H9 (cell line): ENCODE measurements around the gene FCSK. TPM values are rescaled to one million over a fixed set of nuclear protein-coding genes. Genes with fewer than 3 reads are reported as not detected.

Experiments
- DNase-seq: peaks from one replicate; pipeline ENCODE4 v3.0.0-alpha.2; 2017
- H2AFZ ChIP-seq: one replicate; pipeline ENCODE4 v1.6.1; 2013; ENCODE audit warnings: mild to moderate bottlenecking, low read length, control low read depth, moderate library complexity
- H2AK5ac ChIP-seq: 2 replicates; pipeline ENCODE4 v1.6.1; 2013; ENCODE audit warnings: low read length, control low read depth, mixed read lengths; ENCODE audit not compliant: insufficient read length
- H2BK120ac ChIP-seq: one replicate; pipeline ENCODE4 v1.6.1; 2013; ENCODE audit warnings: low read depth, mild to moderate bottlenecking, low read length, control low read depth, inconsistent platforms; ENCODE audit not compliant: poor library complexity, severe bottlenecking
- H2BK12ac ChIP-seq: 2 replicates; pipeline ENCODE4 v1.6.1; 2013; ENCODE audit warnings: low read length, control low read depth, mixed read lengths, low read depth; ENCODE audit not compliant: insufficient read length
- H2BK15ac ChIP-seq: 2 replicates; pipeline ENCODE4 v1.6.1; 2013; ENCODE audit warnings: low read depth, low read length, control low read depth
- H2BK20ac ChIP-seq: one replicate; pipeline ENCODE4 v1.6.1; 2013; ENCODE audit warnings: low read depth, mild to moderate bottlenecking, low read length, control low read depth, inconsistent platforms; ENCODE audit not compliant: poor library complexity, severe bottlenecking
- H2BK5ac ChIP-seq: 2 replicates; pipeline ENCODE4 v1.6.1; 2013; ENCODE audit warnings: low read length, control low read depth, mixed read lengths; ENCODE audit not compliant: insufficient read length
- H3K14ac ChIP-seq: 2 replicates; pipeline ENCODE4 v1.6.1; 2013; ENCODE audit warnings: low read length, control low read depth; ENCODE audit not compliant: insufficient read depth
- H3K18ac ChIP-seq: 2 replicates; pipeline ENCODE4 v1.6.1; 2013; ENCODE audit warnings: low read depth, mild to moderate bottlenecking, mixed read lengths, low read length, control low read depth; ENCODE audit not compliant: insufficient read length
- H3K23ac ChIP-seq: 2 replicates; pipeline ENCODE4 v1.6.1; 2013; ENCODE audit warnings: low read length, control low read depth, mixed read lengths, low read depth; ENCODE audit not compliant: insufficient read length
- H3K23me2 ChIP-seq: 2 replicates; pipeline ENCODE4 v1.6.1; 2013; ENCODE audit warnings: low read depth, mild to moderate bottlenecking, mixed read lengths, low read length, control low read depth; ENCODE audit not compliant: insufficient read length, poor library complexity, severe bottlenecking
- H3K27ac ChIP-seq: 2 replicates; pipeline ENCODE4 v1.5.1; 2013; ENCODE audit warnings: low read length, control low read depth, mixed read lengths, low read depth; ENCODE audit not compliant: insufficient read length
- H3K27me3 ChIP-seq: 2 replicates; pipeline ENCODE4 v1.6.1; 2013; ENCODE audit warnings: low read length, control low read depth, inconsistent platforms; ENCODE audit not compliant: insufficient read depth
- H3K4ac ChIP-seq: 2 replicates; pipeline ENCODE4 v1.6.1; 2013; ENCODE audit warnings: low read depth, mild to moderate bottlenecking, control low read depth, inconsistent platforms, low read length, moderate library complexity
- H3K4me1 ChIP-seq: 2 replicates; pipeline ENCODE4 v1.6.1; 2013; ENCODE audit warnings: low read length, control low read depth, inconsistent platforms; ENCODE audit not compliant: insufficient read depth
- H3K4me2 ChIP-seq: 2 replicates; pipeline ENCODE4 v1.6.1; 2013; ENCODE audit warnings: low read length, control low read depth, mixed read lengths; ENCODE audit not compliant: insufficient read length, insufficient read depth
- H3K56ac ChIP-seq: 2 replicates; pipeline ENCODE4 v1.6.1; 2013; ENCODE audit warnings: low read depth, mild to moderate bottlenecking, mixed read lengths, low read length, control low read depth; ENCODE audit not compliant: insufficient read length
- H3K79me1 ChIP-seq: 2 replicates; pipeline ENCODE4 v1.6.1; 2013; ENCODE audit warnings: low read depth, mild to moderate bottlenecking, moderate library complexity, low read length, control low read depth, inconsistent platforms; ENCODE audit not compliant: insufficient read depth, poor library complexity, severe bottlenecking
- H3K79me2 ChIP-seq: 2 replicates; pipeline ENCODE4 v1.6.1; 2013; ENCODE audit warnings: low read length, control low read depth, inconsistent platforms; ENCODE audit not compliant: insufficient read depth
- H3K9ac ChIP-seq: 2 replicates; pipeline ENCODE4 v1.6.1; 2013; ENCODE audit warnings: low read length, control low read depth, mixed read lengths; ENCODE audit not compliant: insufficient read length; ENCODE audit errors: extremely low read depth
- H3K9me3 ChIP-seq: one replicate; pipeline ENCODE4 v1.6.1; 2013; ENCODE audit warnings: low read depth, low read length, inconsistent platforms; ENCODE audit not compliant: control insufficient read depth
- H3T11ph ChIP-seq: one replicate; pipeline ENCODE4 v1.6.1; 2013; ENCODE audit warnings: mild to moderate bottlenecking, low read length, control low read depth, inconsistent platforms
- H4K20me1 ChIP-seq: one replicate; pipeline ENCODE4 v1.6.1; 2013; ENCODE audit not compliant: control insufficient read depth, insufficient read length, insufficient read depth
- H4K5ac ChIP-seq: 2 replicates; pipeline ENCODE4 v1.6.1; 2013; ENCODE audit warnings: low read depth, mild to moderate bottlenecking, mixed read lengths, low read length, control low read depth; ENCODE audit not compliant: insufficient read length
- H4K8ac ChIP-seq: replicated peaks from 2 replicates; pipeline ENCODE4 v1.6.1; 2013; ENCODE audit warnings: low read length, control low read depth, mixed read lengths, low read depth; ENCODE audit not compliant: insufficient read length
- H4K91ac ChIP-seq: 2 replicates; pipeline ENCODE4 v1.6.1; 2013; ENCODE audit warnings: low read depth, mild to moderate bottlenecking, moderate library complexity, mixed read lengths, low read length, control low read depth; ENCODE audit not compliant: insufficient read length
- H3K27ac Mint-ChIP-seq, 3 experiments: 2 replicates in 2 of 3; 3 replicates in 1 of 3; pipeline ENCODE4 v1.8.0; 2020 to 2021; ENCODE audit warnings: mixed read lengths in 3 of 3, mild to moderate bottlenecking in 1 of 3, moderate library complexity in 1 of 3
- H3K27me3 Mint-ChIP-seq: 2 replicates; pipeline ENCODE4 v1.8.0; 2021; ENCODE audit warnings: low read depth, mild to moderate bottlenecking, moderate library complexity, mixed read lengths
- H3K36me3 Mint-ChIP-seq, 3 experiments: 2 replicates in 2 of 3; 3 replicates in 1 of 3; pipeline ENCODE4 v1.8.0; 2020 to 2021; ENCODE audit warnings: low read depth in 3 of 3, mixed read lengths in 3 of 3; ENCODE audit not compliant: insufficient read depth in 1 of 3
- H3K4me1 Mint-ChIP-seq, 2 experiments: 2 replicates each; pipeline ENCODE4 v1.8.0; 2020; ENCODE audit warnings: mixed read lengths in 2 of 2
- H3K4me3 Mint-ChIP-seq, 2 experiments: 2 replicates in 1 of 2; 3 replicates in 1 of 2; pipeline ENCODE4 v1.8.0; 2020 to 2021; ENCODE audit warnings: mild to moderate bottlenecking in 2 of 2, mixed read lengths in 2 of 2, moderate library complexity in 1 of 2
- H3K9me3 Mint-ChIP-seq, 2 experiments: 2 replicates in 1 of 2; 3 replicates in 1 of 2; pipeline ENCODE4 v1.8.0; 2020; ENCODE audit warnings: mild to moderate bottlenecking in 2 of 2, mixed read lengths in 2 of 2, moderate library complexity in 1 of 2
- CTCF ChIP-seq: fragments of 200-600 bp; sonication (generic); conservative IDR thresholded peaks from 3 replicates; pipeline ENCODE4 v1.8.0; 2021; ENCODE audit warnings: antibody characterized with exemption, mild to moderate bottlenecking
- WGBS: extraction: QIAGEN DNeasy Blood & Tissue Kit; methylation state at CpG from one replicate; pipeline ENCODE4 v1.1.7; 2013; ENCODE audit warnings: missing lambda C conversion rate, low lambda C conversion rate, mixed read lengths; ENCODE audit not compliant: insufficient read length; ENCODE audit errors: extremely low coverage; 5-methylcytosine and 5-hydroxymethylcytosine counted together
- total RNA-seq: library from RNA; stranded (reverse); gene quantifications from 2 replicates; pipeline ENCODE4 v1.2.1, GENCODE V29; 2021

The FCSK gene
- total RNA-seq, 1 experiment from 2014 or later, result 6.5 TPM

DNA sequence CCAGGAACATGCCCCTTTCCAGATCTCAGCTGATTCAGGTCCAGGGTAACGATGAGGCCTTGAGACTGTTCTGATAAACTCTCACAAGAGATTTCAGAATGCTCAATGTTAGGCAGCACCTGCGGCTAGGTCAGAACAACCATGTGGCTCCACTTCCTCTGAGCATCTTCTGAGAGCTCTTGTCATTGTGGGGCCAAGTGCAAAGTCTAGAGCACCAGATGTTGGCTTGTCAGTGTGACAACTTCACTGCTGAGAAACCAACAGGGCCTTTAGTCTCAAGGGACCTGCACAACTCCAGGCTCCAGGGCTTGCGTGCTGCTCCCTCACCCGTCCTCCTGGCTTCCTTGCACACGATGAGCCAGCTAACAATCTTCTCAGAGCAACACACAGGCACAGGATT lies 29.0 kb downstream of the FCSK start:
- H3K27ac ChIP-seq, result no peak overlapping the region
- no peak overlapping the region for H2BK12ac ChIP-seq
- H2BK15ac ChIP-seq, result no peak overlapping the region
- no peak overlapping the region for H4K5ac ChIP-seq
- Mint-ChIP-seq H3K9me3 (no peaks in the 10 kb centered on the region), H3K27me3 (no peaks in the 10 kb centered on the region), H3K36me3 (peaks cover 5 to 38% (median 33%) of the 10 kb centered on the region in 3 experiments; a peak in 6 of 7 replicates), H3K27ac (no peak overlapping the region), H3K4me3 (no peak overlapping the region), H3K4me1 (peaks cover 4 to 8% of the 10 kb centered on the region in 2 experiments; a peak in 3 of 4 replicates)
- H2AK5ac ChIP-seq, result no peak overlapping the region
- no peaks in the 10 kb centered on the region for H4K20me1 ChIP-seq
- H2BK5ac ChIP-seq, result no peak overlapping the region
- H3K18ac ChIP-seq, result no peak overlapping the region
- H3K9me3 ChIP-seq, result no peaks in the 10 kb centered on the region
- H3K27me3 ChIP-seq, result no peaks in the 10 kb centered on the region
- no peak overlapping the region for H3K9ac ChIP-seq
- TF ChIP-seq CTCF, result no peak
- H4K8ac ChIP-seq, result no peak overlapping the region
- H3T11ph ChIP-seq, result no peak overlapping the region
- H3K14ac ChIP-seq, result no peak overlapping the region
- H3K4me2 ChIP-seq, result no peak overlapping the region
- WGBS, result no CpG with 5 or more reads among the region's 5 CpGs
- no peak overlapping the region for H3K23ac ChIP-seq
- no peak for DNase-seq
- H2BK20ac ChIP-seq, result no peak overlapping the region
- H4K91ac ChIP-seq, result no peak overlapping the region
- H3K79me2 ChIP-seq, result no peaks in the 10 kb centered on the region
- H2AFZ ChIP-seq, result no peak overlapping the region
- no peak overlapping the region for H3K4ac ChIP-seq
- no peaks in the 10 kb centered on the region for H3K79me1 ChIP-seq
- no peaks in the 10 kb centered on the region for H3K23me2 ChIP-seq
- no peaks in the 10 kb centered on the region for H3K4me1 ChIP-seq
- H3K56ac ChIP-seq, result no peak overlapping the region
- no peak overlapping the region for H2BK120ac ChIP-seq
